ENCODE results near the gene PCSK5.
"Not testable (repeated sequence)": the region's sequence is repeated elsewhere in the genome, so short reads cannot be mapped to it uniquely, and the experiment has no call there.

The PCSK5 gene

GRCh38 chr9:75890472-75891276 lies at the start of gene PCSK5:
Gene PCSK5, plus strand, starts transcription at chr9:75890673. Its CDS starts 509 bp downstream, at chr9:75891182.
- peak; percentile 74 for DNase-seq (ENCODE audit: low read depth in 2 of 2)

DNA sequence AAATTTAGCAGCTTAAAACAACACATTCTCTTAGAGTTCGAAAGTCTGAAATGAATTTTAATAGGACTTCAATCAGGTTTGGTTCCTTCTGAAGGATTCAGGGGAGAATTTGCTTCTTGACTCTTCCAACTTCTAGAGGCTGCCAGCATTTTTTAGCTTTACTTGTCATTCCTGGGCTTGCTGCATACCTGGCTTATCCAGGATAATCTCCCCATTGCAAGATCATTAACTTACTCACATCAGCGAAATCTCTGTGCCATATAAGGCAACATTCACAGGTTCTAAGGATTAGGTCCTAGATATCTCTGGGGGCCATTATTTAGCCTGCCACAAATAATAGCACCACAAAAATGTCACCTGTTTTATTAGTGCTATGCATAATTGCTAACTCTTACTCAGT lies 46.2 kb upstream of the PCSK5 start:
- DNase-seq (ENCODE audit: low read depth in 2 of 2): no peak

- no peak for DNase-seq (ENCODE audit: low read depth in 2 of 2)
These were observed 44.7 kb upstream of the PCSK5 start for GRCh38 chr9:75845806-75846205.

GRCh38 chr9:75847085-75847484 lies 43.4 kb upstream of the PCSK5 start:
- no peak for DNase-seq (ENCODE audit: low read depth in 2 of 2)

- DNase-seq (ENCODE audit: low read depth in 2 of 2): no peak
These were observed 39.8 kb upstream of the PCSK5 start for GRCh38 chr9:75850459-75851200.

GRCh38 chr9:75851917-75852316 lies 38.6 kb upstream of the PCSK5 start:
- no peak for DNase-seq (ENCODE audit: low read depth in 2 of 2)

DNA sequence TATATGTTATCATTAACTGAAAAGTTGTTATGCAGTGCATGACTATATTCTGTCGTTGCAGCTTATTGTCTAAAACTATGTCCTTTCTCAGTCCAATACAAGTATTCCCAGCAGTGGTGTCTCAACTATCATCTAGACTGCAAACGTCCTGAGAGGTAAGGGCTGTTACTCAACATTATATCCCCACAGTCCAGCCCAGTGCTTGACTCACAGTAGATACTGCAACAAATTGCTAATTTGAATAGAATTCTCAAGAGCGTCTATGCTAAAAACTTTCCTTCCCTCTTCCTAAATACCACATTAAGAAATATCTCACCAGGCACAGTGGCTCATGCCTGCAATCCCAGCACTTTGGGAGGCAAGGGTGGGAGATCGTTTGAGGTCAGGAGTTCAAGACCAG lies 37.7 kb upstream of the PCSK5 start:
- no peak for DNase-seq (ENCODE audit: low read depth in 2 of 2)

- no peak for DNase-seq (ENCODE audit: low read depth in 2 of 2)
These were observed 35.0 kb upstream of the PCSK5 start for GRCh38 chr9:75855509-75855908.

GRCh38 chr9:75858497-75859092 lies 31.9 kb upstream of the PCSK5 start:
- no peak for DNase-seq (ENCODE audit: low read depth in 2 of 2)

- DNase-seq (ENCODE audit: low read depth in 2 of 2): no peak
These were observed 26.2 kb upstream of the PCSK5 start for GRCh38 chr9:75864266-75864665.

GRCh38 chr9:75866273-75866871 lies 24.1 kb upstream of the PCSK5 start:
- no peak for DNase-seq (ENCODE audit: low read depth in 2 of 2)

DNA sequence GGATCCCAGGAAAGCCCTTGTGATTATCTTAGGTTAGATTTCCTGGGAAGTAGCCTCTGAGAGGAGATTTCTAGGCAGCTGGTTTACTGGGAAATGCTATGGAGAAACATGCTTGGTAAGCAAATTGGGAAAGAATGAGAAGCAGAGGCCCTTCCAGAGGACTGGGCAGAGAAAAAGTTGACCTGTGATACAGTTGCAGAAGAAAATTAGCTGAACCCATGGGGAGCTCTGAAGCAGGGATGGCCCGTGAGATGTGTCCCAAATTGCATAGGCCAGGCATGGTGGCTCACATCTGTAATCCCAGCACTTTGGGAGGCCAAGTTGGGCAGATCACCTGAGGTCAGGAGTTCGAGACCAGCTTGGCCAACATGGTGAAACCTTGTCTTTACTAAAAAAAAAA lies 21.9 kb upstream of the PCSK5 start:
- DNase-seq (ENCODE audit: low read depth in 2 of 2): not testable (repeated sequence)

DNA sequence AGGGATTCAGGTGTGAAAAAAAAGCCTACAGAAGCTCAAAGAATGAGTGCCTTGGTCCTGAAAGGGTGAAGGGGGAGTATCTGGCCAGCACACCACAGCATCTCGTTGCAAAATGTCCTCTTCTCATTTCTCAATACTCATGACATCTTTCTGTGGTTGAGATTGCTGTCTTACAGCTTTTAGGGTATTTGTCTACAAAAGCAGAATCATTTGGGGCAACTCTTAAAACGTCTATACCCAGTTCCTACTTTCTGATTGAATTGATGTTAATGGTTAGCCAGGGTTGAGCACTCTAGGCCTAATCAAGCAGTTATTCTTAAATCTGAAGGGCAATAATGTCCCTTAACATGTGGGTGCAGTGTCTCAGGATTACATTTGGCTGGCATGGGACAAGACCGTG lies 21.2 kb upstream of the PCSK5 start:
- DNase-seq (ENCODE audit: low read depth in 2 of 2): no peak

GRCh38 chr9:75870450-75870849 lies 20.0 kb upstream of the PCSK5 start:
- DNase-seq (ENCODE audit: low read depth in 2 of 2): no peak

DNA sequence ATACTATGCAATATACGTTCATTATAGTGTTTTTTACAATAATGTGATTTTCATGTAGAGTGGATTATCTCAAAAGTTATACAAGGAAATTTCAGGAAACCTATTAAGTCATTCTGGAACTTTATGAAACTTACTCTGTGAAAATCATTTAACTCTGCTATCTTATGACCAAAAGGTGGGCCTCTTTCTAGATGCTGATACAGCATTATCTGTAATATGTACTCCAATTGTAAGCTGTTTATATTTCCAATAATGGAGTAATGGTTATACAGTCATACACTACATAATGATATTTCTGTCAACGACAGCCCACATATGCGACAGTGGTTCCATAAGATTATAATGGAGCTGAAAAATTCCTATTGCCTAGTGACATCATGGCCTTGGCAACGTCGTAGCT lies 18.8 kb upstream of the PCSK5 start:
- no peak for DNase-seq (ENCODE audit: low read depth in 2 of 2)

GRCh38 chr9:75873712-75874111 lies 16.8 kb upstream of the PCSK5 start:
- DNase-seq (ENCODE audit: low read depth in 2 of 2): no peak

DNA sequence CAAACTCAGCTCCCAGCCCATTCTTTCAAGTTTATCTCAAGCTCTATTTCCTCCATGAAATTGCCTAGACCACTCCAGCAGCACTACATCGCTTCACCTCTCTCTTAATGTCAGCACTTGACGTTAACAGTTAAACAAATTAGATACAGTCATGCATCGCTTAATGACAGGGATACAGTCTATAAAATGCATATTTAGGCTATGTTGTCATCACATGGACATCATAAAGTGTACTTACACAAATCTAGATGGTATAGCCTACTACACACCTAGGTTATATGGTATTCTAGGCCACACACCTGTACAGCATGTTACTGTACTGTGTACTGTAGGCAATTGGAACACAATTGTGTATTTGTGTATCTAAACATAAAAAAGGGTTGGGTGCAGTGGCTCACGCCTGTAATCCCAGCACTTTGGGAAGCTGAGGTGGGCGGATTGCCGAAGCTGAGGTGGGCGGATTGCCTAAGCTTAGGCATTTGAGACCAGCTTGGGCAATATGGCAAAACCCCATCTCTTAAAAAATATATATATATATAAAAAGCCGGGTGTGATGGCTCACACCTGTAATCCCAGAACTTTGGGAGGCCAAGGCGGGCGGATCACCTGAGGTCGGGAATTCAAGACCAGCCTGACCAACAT lies 13.4 kb upstream of the PCSK5 start:
- DNase-seq (ENCODE audit: low read depth in 2 of 2): no peak

DNA sequence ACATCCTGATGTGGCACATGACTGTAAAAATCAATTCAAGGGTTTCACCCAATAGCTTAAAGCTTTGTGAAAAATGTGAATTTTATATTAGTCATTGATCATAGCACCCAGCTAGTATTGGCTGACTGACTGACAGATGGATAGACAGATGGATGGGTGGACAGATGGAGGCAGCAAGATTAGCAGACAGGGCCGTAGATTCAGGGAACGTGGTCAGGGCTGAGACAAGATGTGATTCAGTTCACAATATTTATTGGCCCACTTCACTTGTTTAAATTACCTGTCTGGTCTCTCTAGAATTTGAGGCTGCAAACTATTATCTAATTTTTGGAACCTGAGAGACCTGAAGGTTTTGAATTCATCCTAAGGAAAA lies 12.0 kb upstream of the PCSK5 start:
- no peak for DNase-seq (ENCODE audit: low read depth in 2 of 2)

DNA sequence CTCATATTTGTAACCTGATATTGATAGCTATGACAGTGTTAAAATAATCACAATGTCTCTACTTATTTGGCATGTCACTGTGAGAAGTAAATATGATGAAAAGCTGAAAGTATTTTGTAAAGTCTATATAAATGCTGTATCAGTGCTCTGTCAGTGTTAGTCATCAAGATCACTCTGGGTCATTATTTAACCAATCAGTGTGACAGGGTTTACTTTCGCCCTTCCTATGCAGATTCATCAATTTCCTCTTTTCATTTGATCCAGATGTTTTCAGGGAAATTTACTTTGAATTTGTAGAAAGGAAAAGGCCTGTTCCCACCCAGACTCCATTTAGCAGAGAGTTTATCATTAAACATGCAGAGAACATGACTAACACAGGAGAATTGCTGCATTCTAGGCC lies 9.9 kb upstream of the PCSK5 start:
- DNase-seq (ENCODE audit: low read depth in 2 of 2): no peak

DNA sequence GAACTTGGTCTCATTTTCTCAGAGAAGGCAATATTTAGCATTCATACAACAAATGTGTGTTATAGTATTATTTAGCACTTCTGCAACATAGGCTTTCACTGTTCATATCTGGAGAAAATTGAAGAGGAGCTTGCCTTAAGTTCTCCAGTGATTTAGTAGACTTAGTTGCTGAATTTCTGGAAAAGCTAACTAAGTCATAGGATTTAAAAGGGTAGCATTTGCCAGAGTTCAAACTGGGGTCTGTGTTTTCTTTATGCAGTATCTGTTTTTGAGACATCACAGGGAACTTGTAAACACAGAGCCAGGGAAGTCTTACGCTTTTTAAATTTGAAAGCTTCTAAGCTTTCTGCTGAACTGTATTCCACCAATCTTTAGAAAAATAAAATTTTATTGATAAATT lies 8.7 kb upstream of the PCSK5 start:
- DNase-seq (ENCODE audit: low read depth in 2 of 2): no peak

- no peak for DNase-seq (ENCODE audit: low read depth in 2 of 2)
These were observed 4.8 kb upstream of the PCSK5 start for GRCh38 chr9:75885652-75886051.

DNA sequence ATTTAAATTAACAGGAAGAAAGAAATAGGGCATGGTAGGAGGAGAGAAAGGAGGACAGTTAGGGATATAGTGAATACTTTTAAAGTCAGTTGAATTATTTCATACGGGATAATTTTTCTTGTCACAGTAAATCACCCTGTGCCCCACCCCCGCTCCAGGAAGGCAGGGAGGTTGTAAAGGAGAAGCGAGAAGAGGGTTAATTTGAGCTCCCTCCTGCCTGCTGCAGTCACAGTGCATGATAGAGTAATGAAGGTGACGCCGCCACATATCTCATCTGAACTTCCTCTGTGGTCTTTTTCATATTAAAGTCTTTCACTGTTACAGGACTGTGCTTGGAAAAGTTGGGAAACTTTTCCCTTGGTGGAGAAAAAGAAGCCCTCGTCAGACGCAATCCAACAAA lies 896 bp upstream of the PCSK5 start:
- no peak for DNase-seq (ENCODE audit: low read depth in 2 of 2)
